HepG2 (cell line): Measurements from ENCODE around the gene RNASE4. TPM values are rescaled to one million over a fixed set of nuclear protein-coding genes. Genes with fewer than 3 reads are reported as not detected.

Experiments
- ATAC-seq: fragments of 200-7000 bp; cut with Tn5 transposase; 3 replicates; pipeline ENCODE4 v1.9.1; 2020; ENCODE audit warnings: mild to moderate bottlenecking, moderate library complexity
- BruUV-seq: library from RNA; stranded (reverse); fragments of 400-500 nt; replicated peaks from 2 replicates; lab custom pipeline; 2021; lab: Mats Ljungman, UMichigan
- CTCF ChIA-PET: fragments of 300-600 bp; formaldehyde crosslinking; extraction: SDS; loops from one replicate; lab custom pipeline; 2021; ENCODE audit warnings: low total read pairs, inconsistent platforms, low intra/inter-chr PET ratio; lab: Yijun Ruan, JAX
- POLR2A ChIA-PET: fragments of 350-600 bp; sonication (Branson Sonifier 250); formaldehyde crosslinking; loops from one replicate; lab custom pipeline; 2020; ENCODE audit warnings: antibody characterized with exemption, inconsistent platforms; lab: Yijun Ruan, JAX
- DNase-seq: peaks from one replicate; pipeline ENCODE4 v3.0.0-alpha.2; 2015; ENCODE audit warnings: low spot score
- FAIRE-seq: peaks from 3 replicates; lab custom pipeline; 2011; peaks lifted over from hg19 to GRCh38; lab: Jason Lieb, UNC
- H2AFZ ChIP-seq: one replicate; pipeline ENCODE4 v1.6.1; 2011; ENCODE audit warnings: low read length, inconsistent platforms
- H3K27ac ChIP-seq: fragments of 300-600 bp; 3 replicates; pipeline ENCODE4 v1.8.0; 2011; ENCODE audit warnings: mixed run types, mild to moderate bottlenecking, mixed read lengths, low read length, inconsistent platforms; ENCODE audit not compliant: insufficient read depth; ENCODE audit errors: extremely low read length
- H3K27me3 ChIP-seq, 2 experiments: fragments of 200-600 bp in 1 of 2; 2 replicates in 1 of 2; 3 replicates in 1 of 2; pipeline versions ENCODE4 v1.6.0 to v1.8.0; 2011; ENCODE audit warnings: low read length in 2 of 2, mild to moderate bottlenecking in 2 of 2, moderate library complexity in 2 of 2, inconsistent platforms in 1 of 2; ENCODE audit not compliant: insufficient read depth in 2 of 2, control insufficient read depth in 1 of 2
- H3K36me3 ChIP-seq, 2 experiments: fragments of 200-600 bp in 1 of 2; replicated peaks in 1 of 2; 2 replicates in 1 of 2; 3 replicates in 1 of 2; pipeline versions ENCODE4 v1.5.1 to v1.8.0; 2011; ENCODE audit warnings: low read length in 2 of 2, inconsistent platforms in 1 of 2; ENCODE audit not compliant: insufficient read depth in 2 of 2, control insufficient read depth in 1 of 2
- H3K4me1 ChIP-seq: 2 replicates; pipeline ENCODE4 v1.5.1; 2012; ENCODE audit warnings: low read length, inconsistent platforms; ENCODE audit not compliant: insufficient read depth
- H3K4me2 ChIP-seq: 2 replicates; pipeline ENCODE4 v1.6.0; 2011; ENCODE audit warnings: low read depth, low read length, inconsistent platforms
- H3K4me3 ChIP-seq, 3 experiments: fragments of 200-600 bp in 1 of 3; sonication (generic), shearing (Covaris generic) in 1 of 3; replicated peaks in 1 of 3; 2 replicates each; pipeline ENCODE4 v1.5.1; 2011 to 2016; ENCODE audit warnings: low read length in 3 of 3, inconsistent platforms in 2 of 3, low read depth in 2 of 3, mild to moderate bottlenecking in 2 of 3, control low read depth in 1 of 3, mixed read lengths in 1 of 3; ENCODE audit not compliant: insufficient read depth in 1 of 3
- H3K79me2 ChIP-seq: one replicate; pipeline ENCODE4 v1.6.1; 2011; ENCODE audit warnings: low read length, inconsistent platforms; ENCODE audit not compliant: insufficient read depth
- H3K9ac ChIP-seq: 2 replicates; pipeline ENCODE4 v1.6.0; 2011; ENCODE audit warnings: mild to moderate bottlenecking, low read depth, low read length, inconsistent platforms; ENCODE audit not compliant: insufficient read depth
- H3K9me3 ChIP-seq: 2 replicates; pipeline ENCODE4 v1.5.1; 2012; ENCODE audit warnings: mild to moderate bottlenecking, low read length
- H4K20me1 ChIP-seq: 2 replicates; pipeline ENCODE4 v1.6.0; 2011; ENCODE audit warnings: inconsistent platforms, mild to moderate bottlenecking, low read length, moderate library complexity; ENCODE audit not compliant: insufficient read depth
- CSRNP2 ChIP-seq: sonication (generic); formaldehyde crosslinking; conservative IDR thresholded peaks from 2 replicates; pipeline ENCODE4 v1.8.0; 2022; ENCODE audit warnings: low read depth, missing genetic modification reagents
- KDM1A ChIP-seq: IDR thresholded peaks from 2 replicates; pipeline ENCODE4 v1.6.1; 2016; ENCODE audit warnings: missing compliant biosample characterization
- NCOR1 ChIP-seq: fragments of 200-600 bp; sonication (generic); IDR thresholded peaks from 2 replicates; pipeline ENCODE4 v1.7.0; 2017; ENCODE audit warnings: antibody characterized with exemption, low read length, borderline replicate concordance
- RFXAP ChIP-seq: sonication (generic); formaldehyde crosslinking; IDR thresholded peaks from 2 replicates; pipeline ENCODE4 v1.4.0; 2020; ENCODE audit warnings: missing genetic modification reagents, borderline replicate concordance
- SIN3A ChIP-seq: IDR thresholded peaks from 2 replicates; pipeline ENCODE4 v1.6.1; 2011; ENCODE audit warnings: low read depth, mild to moderate bottlenecking, control low read depth, low read length, borderline replicate concordance
- ZBTB38 ChIP-seq: sonication (generic); formaldehyde crosslinking; IDR thresholded peaks from 2 replicates; pipeline ENCODE4 v1.5.1; 2020; ENCODE audit warnings: mild to moderate bottlenecking, missing genetic modification reagents
- ZNF350 ChIP-seq: sonication (generic); formaldehyde crosslinking; IDR thresholded peaks from 2 replicates; pipeline ENCODE4 v1.4.0; 2020; ENCODE audit warnings: mild to moderate bottlenecking, low read depth, missing genetic modification reagents, borderline replicate concordance
- ZNF598 ChIP-seq: sonication (generic); formaldehyde crosslinking; IDR thresholded peaks from 2 replicates; pipeline ENCODE4 v1.5.1; 2020; ENCODE audit warnings: mild to moderate bottlenecking, missing genetic modification reagents, borderline replicate concordance
- ZNF678 ChIP-seq: sonication (generic); formaldehyde crosslinking; IDR thresholded peaks from 2 replicates; pipeline ENCODE4 v1.4.0; 2020; ENCODE audit warnings: mild to moderate bottlenecking, missing genetic modification reagents
- ZNF878 ChIP-seq: sonication (generic); formaldehyde crosslinking; IDR thresholded peaks from 2 replicates; pipeline ENCODE4 v1.8.1; 2023; ENCODE audit warnings: mild to moderate bottlenecking, missing genetic modification reagents, moderate library complexity
- WGBS: methylation state at CpG from one replicate; pipeline ENCODE4 v1.1.6; 2017; ENCODE audit warnings: low lambda C conversion rate; 5-methylcytosine and 5-hydroxymethylcytosine counted together
- in situ Hi-C: cut with HindIII; loops from 2 replicates; pipeline ENCODE4 v1.10.0; 2017; ENCODE audit warnings: low pct_unique_long_range_greater_than_20kb; ENCODE audit not compliant: extremely low pct_ligation_motif_present
- intact Hi-C: fragments of 100-400 bp; cut with micrococcal nuclease; formaldehyde crosslinking; loops from one replicate; pipeline ENCODE4 v1.10.0; 2022; ENCODE audit not compliant: unreplicated experiment
- polyA plus RNA-seq, 8 experiments: library from polyadenylated mRNA; depleted of rRNA in 3 of 8; stranded (reverse) in 7 of 8; unstranded in 1 of 8; fragments of >200 nt; fragmentation: Illumina TruSeq in 4 of 8; extraction: Trizol in 4 of 8; gene quantifications; 2 replicates each; pipeline versions ENCODE4 v1.2.1 to v1.2.3, GENCODE V29; 2011 to 2016; ENCODE audit warnings: low read depth in 4 of 8, missing spikeins in 1 of 8, mixed read lengths in 1 of 8; ENCODE audit not compliant: insufficient read depth in 1 of 8
- total RNA-seq, 5 experiments: library from RNA; depleted of rRNA; stranded (reverse); fragments of >200 nt; fragmentation: Illumina TruSeq; extraction: Trizol; gene quantifications; 2 replicates each; pipeline ENCODE4 v1.2.3, GENCODE V29; 2016; ENCODE audit warnings: low read depth in 1 of 5
- TF ChIP-seq, protein P1 (sequence below), 2 experiments: sonication (generic) in 1 of 2; formaldehyde crosslinking in 1 of 2; IDR thresholded peaks; 2 replicates each; pipeline versions ENCODE4 v1.5.1 to v1.6.1; 2011 to 2020; ENCODE audit warnings: borderline replicate concordance in 1 of 2, low read depth in 1 of 2, low read length in 1 of 2, mild to moderate bottlenecking in 1 of 2, missing genetic modification reagents in 1 of 2, moderate library complexity in 1 of 2
- TF ChIP-seq, protein P2 (sequence below): sonication (generic); formaldehyde crosslinking; IDR thresholded peaks from 2 replicates; pipeline ENCODE4 v1.8.0; 2023; ENCODE audit warnings: mild to moderate bottlenecking, missing genetic modification reagents

RNASE4 gene
- total and polyA plus RNA-seq, 2 of the 13 experiments (the other 11 are each of a cell fraction or from before 2014, with no cell fraction given): 109 to 983 TPM

GRCh38 chr14:20644520-20644919 lies 39.8 kb upstream of the RNASE4 start:
- no peak overlapping the region for H3K27ac ChIP-seq
- DNase-seq (no peak), FAIRE-seq (no peak), ATAC-seq (no peak)
- no peaks in the 10 kb centered on the region for H3K36me3 ChIP-seq
- intact Hi-C loops: no loop called here
- no peak for TF ChIP-seq ZNF350
- no peaks in the 10 kb centered on the region for H3K4me1 ChIP-seq
- ChIA-PET POLR2A (no interaction called here), CTCF (no interaction called here)
- no peaks in the 10 kb centered on the region for H4K20me1 ChIP-seq
- WGBS: 54% methylated on average over 2 of the region's 2 CpGs
- in situ Hi-C loops: no loop called here
- H3K9me3 ChIP-seq: no peaks in the 10 kb centered on the region
- no peaks in the 10 kb centered on the region for H3K79me2 ChIP-seq
- H3K4me3 ChIP-seq: no peak overlapping the region
- no TSS peak for BruUV-seq
- H3K9ac ChIP-seq: no peak overlapping the region
- H2AFZ ChIP-seq: no peak overlapping the region
- H3K27me3 ChIP-seq: peaks cover 0 to 6% of the 10 kb centered on the region in 2 experiments; a peak in 1 of 5 replicates
- no peak overlapping the region for H3K4me2 ChIP-seq

- ChIA-PET CTCF (no interaction called here), POLR2A (no interaction called here)
- Histone ChIP-seq H3K27me3 (peaks cover 0 to 6% of the 10 kb centered on the region in 2 experiments; a peak in 1 of 5 replicates), H3K4me2 (no peak overlapping the region), H3K4me1 (no peaks in the 10 kb centered on the region), H3K27ac (no peak overlapping the region), H3K36me3 (no peaks in the 10 kb centered on the region), H4K20me1 (no peaks in the 10 kb centered on the region), H3K9ac (no peak overlapping the region), H3K4me3 (no peak overlapping the region), H3K79me2 (no peaks in the 10 kb centered on the region), H3K9me3 (no peaks in the 10 kb centered on the region), H2AFZ (no peak overlapping the region)
- ATAC-seq (no peak), DNase-seq (no peak), FAIRE-seq (no peak)
- WGBS: 76% methylated on average over 1 of the region's 1 CpG
- in situ Hi-C loops: no loop called here
- intact Hi-C loops: no loop called here
- BruUV-seq: no TSS peak
- TF ChIP-seq ZBTB38 (CRISPR knock-in tag): no peak
- TF ChIP-seq, protein P1, sequence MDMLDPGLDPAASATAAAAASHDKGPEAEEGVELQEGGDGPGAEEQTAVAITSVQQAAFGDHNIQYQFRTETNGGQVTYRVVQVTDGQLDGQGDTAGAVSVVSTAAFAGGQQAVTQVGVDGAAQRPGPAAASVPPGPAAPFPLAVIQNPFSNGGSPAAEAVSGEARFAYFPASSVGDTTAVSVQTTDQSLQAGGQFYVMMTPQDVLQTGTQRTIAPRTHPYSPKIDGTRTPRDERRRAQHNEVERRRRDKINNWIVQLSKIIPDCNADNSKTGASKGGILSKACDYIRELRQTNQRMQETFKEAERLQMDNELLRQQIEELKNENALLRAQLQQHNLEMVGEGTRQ (IDR thresholded peaks at IDR 0.05; ENCODE audit: low read depth, low read length): no peak
- TF ChIP-seq, protein P1 (CRISPR knock-in tag; IDR thresholded peaks at IDR 0.05; ENCODE audit: borderline replicate concordance): no peak
- no peak for TF ChIP-seq RFXAP (CRISPR knock-in tag)
- TF ChIP-seq ZNF678 (CRISPR knock-in tag): no peak
- TF ChIP-seq ZNF598 (CRISPR knock-in tag): no peak
- TF ChIP-seq SIN3A: no peak
- TF ChIP-seq ZNF878 (CRISPR knock-in tag): no peak
- no peak for TF ChIP-seq CSRNP2 (CRISPR knock-in tag)
- TF ChIP-seq, protein P2, sequence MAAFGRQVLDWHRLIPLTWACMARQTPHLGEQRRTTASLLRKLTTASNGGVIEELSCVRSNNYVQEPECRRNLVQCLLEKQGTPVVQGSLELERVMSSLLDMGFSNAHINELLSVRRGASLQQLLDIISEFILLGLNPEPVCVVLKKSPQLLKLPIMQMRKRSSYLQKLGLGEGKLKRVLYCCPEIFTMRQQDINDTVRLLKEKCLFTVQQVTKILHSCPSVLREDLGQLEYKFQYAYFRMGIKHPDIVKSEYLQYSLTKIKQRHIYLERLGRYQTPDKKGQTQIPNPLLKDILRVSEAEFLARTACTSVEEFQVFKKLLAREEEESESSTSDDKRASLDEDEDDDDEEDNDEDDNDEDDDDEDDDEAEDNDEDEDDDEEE (CRISPR knock-in tag): no peak
- no peak for TF ChIP-seq KDM1A (CRISPR knock-in tag)
- TF ChIP-seq NCOR1: no peak
Observed at GRCh38 chr14:20645481-20645880, 38.9 kb upstream of the RNASE4 start.
